DND-41 (cell line): ENCODE results near the gene UGGT2.

ENCODE experiments used
- CTCF ChIP-seq: IDR thresholded peaks from 2 replicates; pipeline ENCODE4 v1.5.1; 2012; ENCODE audit warnings: borderline replicate concordance, low read length, moderate library complexity, mild to moderate bottlenecking; ENCODE audit not compliant: poor library complexity, severe bottlenecking; ENCODE audit errors: extremely low read depth
- EZH2 ChIP-seq: IDR thresholded peaks from 3 replicates; pipeline ENCODE4 v1.6.1; 2012; ENCODE audit warnings: borderline replicate concordance, low read depth, mild to moderate bottlenecking, moderate library complexity, low read length, inconsistent platforms; ENCODE audit not compliant: severe bottlenecking

GRCh38 chr13:95898256-95898655 lies 154.9 kb downstream of the UGGT2 start:
- TF ChIP-seq CTCF (no peak), EZH2 (no peak)
